Inferior parietal cortex (tissue), 1 donor: Measurements from ENCODE around the gene SLCO4A1.

Experiments used
- DNase-seq: peaks from one replicate; pipeline ENCODE4 v3.0.0-alpha.2; 2016; ENCODE audit errors: extremely low spot score

SLCO4A1 gene

DNA sequence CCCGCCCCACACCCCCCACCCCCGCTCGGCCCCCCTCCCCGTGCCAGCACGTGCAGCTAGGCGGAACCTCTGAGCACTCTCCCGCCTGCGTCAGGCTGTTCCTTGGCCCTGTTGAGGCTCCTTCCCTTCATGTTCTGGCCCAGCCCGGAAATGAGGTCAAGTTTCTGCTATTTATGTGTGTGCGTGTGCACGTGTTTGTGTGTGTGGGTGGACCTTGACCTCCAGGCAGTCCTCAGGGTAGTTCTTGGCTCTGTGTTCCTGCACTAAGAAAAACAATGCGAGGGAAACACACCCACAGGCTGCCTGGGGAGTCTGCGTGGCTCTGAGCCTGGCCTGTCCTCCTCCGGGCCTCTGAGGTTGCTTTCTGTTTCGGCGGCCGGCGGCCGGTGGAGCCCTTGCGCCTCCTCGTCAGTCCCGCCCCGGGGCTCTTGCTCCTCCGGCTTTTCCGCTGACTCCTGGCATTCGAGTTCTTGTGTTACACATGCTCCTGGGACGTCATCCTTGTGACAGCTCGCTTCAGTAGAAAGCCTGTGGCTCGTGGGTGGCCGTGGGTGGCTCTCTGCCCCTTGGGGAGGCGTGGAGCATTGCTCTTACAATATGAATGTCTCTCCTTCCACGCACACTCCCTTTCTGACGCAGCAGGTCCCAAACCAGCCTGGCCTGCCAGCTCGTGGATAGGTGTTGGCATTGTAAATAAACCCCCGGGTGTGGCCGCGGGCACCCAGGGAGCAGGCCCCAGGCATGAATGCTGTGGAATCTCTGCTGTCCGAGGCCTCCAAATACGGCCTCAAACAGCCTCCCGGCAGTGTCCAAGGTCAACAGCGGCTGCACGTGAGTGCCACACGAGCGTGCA lies 10.0 kb downstream of the SLCO4A1 start:
- peak; percentile 28 for DNase-seq

DNA sequence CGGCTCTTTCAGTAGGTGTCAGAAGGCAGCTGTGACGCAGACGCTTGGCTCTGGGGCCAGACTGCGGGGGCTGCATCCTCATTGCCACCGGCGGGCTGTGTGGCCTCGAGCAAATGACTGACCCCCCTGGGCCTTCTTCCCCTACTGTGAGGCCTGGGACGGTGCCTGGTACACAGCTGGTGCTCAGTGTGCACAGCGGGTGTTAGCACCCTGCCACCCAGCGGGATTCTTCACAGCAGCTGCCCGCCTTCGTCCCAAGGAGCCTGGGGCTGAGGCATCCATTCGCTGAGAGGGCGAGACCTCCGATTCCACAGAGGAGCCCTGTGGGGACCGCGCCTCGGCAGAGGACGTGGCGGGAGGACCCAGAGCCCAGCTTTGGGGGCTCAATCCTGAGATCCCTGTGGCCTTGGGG lies 10.6 kb downstream of the SLCO4A1 start:
- DNase-seq, result no peak

DNA sequence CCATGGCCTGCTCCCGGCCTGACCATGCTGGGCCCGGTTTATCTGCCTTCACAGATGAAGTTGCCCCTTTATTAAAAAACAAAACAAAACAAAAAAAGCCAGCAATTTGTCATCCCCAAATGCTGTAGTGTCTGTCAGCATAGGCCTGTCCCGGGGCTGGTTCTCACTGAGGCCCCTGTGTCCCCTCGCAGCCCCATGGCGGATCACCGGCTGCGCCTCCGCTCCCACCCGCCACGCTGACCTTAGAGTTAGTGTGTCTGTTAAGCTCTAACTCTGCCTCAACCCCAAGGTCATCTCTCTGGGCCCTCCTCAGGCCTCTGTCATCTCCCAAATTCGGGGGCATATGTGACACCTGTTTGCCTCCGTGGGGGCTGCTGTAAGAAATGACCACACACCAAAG lies 11.1 kb downstream of the SLCO4A1 start:
- DNase-seq, result no peak

DNA sequence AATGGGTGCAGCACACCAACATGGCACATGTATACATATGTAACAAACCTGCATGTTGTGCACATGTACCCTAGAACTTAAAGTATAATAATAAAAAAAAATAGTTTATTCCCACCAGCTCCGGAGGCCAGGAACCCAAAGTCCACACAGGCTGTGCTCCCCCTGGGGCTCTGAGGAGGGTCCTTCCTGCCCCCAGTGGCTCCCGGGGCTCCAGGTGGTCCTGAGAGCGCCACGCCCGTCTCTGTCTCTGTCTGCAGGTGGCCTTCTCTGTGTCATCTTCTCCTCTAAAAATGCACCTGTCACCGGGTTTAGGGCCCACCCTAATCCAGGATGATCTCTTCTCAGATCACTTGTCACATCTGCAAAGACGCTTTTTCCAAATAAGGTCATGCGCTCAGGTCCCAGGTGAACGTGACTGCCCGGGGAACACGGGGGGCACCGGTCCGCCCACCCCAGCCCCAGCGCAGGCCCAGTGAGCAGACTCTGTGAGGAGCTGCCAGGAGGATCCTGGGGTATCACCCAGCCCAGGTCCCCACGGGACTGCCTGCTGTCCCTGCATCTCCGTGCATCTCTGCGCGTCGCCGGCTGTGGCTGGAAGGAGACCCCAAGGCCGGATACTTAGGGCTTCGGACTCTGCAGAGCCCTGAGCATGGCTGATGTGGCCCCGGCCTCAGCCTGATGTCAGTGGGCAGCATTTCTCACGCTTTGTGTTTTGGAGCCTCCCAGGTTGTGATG lies 11.8 kb downstream of the SLCO4A1 start:
- DNase-seq, result no peak

DNA sequence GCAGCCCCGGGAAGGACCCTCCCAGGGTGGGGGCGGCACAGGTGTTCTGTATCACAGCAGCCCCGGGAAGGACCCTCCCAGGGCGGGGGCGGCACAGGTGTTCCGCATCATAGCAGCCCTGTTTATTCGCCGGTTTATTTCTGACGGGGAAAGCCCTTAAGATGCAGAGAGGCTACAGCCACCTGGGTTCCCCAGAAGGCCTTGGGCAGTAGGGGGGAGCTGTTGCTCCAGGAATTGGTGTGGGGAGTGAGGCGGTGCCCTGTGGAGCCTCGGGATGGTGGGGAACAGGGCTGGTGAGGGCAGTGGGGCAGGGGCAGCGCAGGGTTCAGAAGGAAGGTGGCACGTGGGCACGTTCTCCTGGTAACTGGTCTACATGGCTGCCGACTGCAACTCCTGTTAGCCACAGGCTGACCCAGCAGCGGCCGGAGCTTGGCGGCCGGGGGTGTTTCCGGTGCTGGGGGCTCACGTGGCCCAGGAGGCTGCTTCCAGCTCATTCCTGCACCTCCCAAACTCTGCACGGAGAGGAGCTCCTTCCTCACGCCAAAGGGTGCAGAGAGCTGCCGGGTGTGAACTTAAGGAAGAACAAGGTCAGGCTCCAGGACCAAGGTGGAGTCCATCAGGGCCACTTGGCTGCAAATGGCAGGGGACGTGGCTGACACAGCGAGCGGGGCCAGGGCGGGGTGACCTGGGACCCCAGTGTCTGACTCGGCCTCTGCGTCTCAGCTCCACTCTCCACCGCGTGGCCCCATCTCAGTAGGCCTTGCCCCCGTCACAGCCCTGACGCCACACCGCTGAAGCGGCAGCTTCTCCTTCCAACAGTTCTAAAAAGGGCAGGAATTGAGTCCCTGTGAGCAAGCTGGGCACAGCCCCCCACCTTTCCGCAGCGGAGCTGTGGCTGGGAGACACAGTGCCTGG lies 13.2 kb downstream of the SLCO4A1 start:
- DNase-seq, result no peak

DNA sequence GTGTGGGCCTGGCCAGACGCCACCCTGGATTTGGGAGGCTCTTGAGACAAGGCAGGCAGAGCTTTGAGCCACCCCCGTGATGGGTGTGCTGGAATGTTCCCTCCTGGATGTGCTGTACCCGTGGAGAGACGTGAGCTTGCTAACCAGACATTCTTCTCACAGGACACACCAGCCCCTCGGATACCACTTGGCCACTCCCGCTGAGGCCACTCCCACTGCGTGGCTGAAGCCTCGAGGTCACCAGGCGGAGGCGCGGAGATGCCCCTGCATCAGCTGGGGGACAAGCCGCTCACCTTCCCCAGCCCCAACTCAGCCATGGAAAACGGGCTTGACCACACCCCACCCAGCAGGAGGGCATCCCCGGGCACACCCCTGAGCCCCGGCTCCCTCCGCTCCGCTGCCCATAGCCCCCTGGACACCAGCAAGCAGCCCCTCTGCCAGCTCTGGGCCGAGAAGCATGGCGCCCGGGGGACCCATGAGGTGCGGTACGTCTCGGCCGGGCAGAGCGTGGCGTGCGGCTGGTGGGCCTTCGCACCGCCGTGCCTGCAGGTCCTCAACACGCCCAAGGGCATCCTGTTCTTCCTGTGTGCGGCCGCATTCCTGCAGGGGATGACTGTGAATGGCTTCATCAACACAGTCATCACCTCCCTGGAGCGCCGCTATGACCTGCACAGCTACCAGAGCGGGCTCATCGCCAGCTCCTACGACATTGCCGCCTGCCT lies 14.1 kb downstream of the SLCO4A1 start:
- DNase-seq, result no peak

DNA sequence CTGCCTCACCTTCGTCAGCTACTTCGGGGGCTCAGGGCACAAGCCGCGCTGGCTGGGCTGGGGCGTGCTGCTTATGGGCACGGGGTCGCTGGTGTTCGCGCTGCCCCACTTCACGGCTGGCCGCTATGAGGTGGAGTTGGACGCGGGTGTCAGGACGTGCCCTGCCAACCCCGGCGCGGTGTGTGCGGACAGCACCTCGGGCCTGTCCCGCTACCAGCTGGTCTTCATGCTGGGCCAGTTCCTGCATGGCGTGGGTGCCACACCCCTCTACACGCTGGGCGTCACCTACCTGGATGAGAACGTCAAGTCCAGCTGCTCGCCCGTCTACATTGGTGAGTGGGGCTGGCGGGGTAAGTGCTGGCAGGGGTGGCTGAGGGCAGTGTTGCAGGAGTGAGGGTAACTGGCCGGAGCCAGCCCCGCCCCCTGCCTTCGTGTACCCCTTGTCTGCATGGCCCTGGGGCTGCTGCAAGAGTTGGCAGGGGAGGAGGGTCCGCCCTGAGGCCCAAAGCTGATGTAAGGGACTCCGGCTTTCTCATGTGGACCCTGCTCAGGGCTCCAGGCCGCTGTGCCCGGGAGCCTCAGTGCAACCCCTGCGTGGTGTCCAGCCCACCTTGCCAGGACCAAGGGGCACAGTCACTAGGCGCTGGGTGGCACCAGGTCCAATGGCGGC lies 14.8 kb downstream of the SLCO4A1 start:
- no peak for DNase-seq

DNA sequence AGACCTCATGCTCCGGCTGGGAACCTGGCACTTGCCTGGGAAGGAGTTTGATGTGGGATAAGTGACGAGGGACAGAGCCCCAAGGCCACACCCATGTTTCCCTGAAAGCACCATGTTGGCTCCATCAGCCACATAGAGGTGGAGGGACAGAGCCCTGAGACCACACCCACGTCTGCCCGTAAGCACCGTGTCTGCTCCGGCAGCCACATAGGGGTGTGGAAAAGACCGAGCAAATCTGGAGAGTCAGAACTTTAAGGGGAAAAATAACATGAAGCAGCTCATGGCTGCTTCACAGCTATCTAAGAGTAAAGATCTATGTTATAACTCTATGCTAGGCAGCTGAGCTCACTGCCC lies 15.3 kb downstream of the SLCO4A1 start:
- DNase-seq, result no peak

DNA sequence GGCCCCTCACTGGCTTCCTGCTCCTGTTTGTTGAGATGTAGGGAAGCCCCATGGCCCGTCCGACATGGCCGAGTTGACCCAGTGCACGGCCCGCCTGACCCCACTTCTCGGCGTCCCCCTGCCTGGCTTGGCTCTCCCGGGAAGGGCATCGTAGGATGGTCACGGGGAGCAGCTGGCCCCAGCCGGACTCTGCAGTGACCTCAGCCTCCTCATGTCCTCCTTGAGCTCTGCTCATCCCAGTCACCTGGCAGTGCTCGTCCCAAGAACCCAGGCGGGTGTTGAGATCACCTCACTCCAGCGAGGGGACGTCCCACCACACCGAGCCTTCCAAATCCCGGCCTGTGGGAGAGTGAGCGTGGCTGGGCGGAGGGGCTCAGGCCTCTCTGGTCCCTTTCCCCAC lies 15.7 kb downstream of the SLCO4A1 start:
- no peak for DNase-seq

DNA sequence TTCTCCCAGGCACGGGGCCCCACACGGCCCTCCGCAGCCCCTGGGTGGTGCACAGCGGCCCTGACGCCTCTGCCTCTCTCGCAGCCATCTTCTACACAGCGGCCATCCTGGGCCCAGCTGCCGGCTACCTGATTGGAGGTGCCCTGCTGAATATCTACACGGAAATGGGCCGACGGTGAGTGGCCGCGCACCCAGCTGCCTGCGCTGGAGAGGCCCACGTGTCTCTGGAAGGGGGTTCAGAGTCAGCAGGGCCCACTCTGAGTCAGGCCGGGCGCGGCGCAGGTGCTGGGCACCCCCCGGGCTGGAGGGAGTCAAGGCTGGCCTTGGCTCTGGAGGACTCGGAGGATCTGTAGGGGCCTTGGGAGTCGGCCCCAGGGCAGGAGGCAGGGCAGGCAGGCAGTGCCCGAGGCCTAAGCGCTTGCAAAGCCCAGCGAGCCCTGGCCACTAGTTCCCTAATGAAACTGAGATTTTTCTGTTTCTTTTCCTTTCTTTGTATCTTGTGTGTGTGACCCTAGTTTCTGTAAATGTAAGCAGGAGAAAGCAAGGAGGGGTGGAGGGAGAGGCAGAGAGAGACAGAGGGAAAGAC lies 16.4 kb downstream of the SLCO4A1 start:
- DNase-seq, result no peak

DNA sequence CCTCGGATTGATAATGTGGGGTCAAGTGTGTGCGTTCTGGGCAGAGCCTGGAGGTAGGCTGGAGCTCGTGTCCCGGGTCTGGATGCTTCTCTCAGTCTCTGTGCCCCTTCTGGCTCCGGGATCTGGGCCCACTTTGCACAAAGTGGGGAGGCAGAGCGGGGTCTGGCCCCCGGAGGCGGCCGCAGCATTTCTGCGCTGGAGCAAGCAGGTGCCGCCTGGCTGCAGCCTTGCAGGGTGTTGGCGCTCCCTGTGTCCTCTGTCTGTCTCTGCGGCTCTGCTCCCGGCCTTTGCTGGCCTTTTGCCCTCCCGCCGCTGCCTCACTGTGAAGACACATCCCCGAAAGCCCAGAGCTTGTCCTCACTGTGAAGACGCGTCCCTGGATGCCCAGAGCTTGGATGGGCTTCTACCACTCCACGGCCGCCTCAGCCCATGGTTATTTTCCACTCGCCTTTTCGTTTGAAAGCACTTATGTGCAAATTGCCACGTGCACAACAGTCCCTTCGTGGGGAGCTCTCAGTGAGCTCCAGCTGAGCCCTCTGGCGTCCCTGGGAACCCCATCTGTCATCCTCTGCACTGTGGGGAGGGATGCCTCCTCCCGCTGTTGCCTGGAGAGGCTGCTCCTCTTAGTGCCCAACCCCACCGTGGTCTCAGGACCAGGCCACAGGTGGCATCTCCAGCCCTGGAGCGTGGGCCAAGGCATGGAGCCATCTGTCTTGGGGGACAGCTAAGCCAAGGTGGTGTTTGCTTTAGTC lies 17.4 kb downstream of the SLCO4A1 start:
- no peak for DNase-seq

DNA sequence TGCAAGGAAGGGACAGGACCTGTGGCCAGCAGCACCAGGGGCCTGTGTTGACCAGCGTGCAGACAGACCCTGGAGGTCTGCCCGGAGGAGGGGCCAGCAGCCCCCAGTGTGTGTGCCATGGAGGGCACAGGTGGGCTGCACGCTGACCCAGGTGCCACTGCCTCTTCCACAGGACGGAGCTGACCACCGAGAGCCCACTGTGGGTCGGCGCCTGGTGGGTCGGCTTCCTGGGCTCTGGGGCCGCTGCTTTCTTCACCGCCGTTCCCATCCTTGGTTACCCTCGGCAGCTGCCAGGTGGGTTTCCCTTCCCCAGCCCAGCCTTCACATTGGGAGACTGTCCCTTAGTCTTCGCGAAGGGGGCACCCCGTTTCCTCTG lies 17.9 kb downstream of the SLCO4A1 start:
- no peak for DNase-seq

DNA sequence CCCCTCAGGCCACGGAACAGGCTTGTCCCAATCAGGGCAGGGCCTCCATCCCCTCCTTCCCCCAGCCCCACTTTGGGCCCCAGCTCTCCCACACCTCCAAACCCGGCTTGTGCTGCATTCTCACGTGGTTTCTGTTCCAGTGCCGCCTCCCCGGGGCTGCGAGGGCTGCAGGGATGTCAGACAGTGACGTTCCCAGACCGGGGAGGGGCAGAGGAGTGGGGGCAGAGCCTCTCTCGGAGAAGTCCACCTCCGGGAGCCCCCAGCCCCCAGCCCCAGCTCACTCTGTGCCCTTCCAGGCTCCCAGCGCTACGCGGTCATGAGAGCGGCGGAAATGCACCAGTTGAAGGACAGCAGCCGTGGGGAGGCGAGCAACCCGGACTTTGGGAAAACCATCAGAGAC lies 18.5 kb downstream of the SLCO4A1 start:
- DNase-seq, result no peak

DNA sequence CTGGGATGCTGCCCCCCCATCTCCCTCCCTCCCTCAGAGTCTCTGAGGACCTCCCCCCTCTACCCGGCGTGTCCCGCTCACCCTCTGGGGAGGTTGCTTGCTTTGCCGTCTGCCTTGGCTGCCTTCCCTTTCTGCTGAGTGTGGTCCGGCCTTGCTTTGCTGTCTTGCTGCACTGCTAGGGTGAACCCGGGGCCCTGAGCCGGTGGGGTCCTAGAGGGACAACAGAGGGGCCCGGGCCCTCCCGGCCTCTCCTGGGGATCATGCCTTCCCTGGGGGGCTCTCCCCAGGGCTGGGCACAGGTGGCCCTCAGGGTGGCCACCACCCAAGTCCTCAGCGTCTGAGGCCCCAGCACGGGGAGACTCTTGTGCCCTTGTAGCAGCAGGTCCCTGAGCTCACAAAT lies 19.3 kb downstream of the SLCO4A1 start:
- DNase-seq, result no peak

DNA sequence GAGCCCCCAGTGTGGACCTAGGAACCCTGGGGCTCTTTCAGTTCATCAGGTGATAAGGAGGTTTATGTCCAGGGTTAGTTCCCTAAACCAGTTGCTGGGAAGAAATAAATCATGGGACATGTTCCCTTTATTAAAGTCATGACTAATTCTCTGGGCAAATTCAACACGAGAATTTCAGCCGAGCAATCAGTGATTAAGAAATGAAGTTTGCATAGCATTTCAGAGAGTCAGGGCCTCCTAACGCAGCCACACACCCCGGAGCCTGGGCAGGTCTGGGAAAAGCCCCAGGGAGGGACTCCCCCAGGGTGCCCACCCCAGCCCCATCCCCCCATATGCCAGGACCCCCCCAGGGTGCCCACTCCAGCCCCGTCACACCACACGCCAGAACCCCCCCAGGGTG lies 20.1 kb downstream of the SLCO4A1 start:
- DNase-seq, result no peak

DNA sequence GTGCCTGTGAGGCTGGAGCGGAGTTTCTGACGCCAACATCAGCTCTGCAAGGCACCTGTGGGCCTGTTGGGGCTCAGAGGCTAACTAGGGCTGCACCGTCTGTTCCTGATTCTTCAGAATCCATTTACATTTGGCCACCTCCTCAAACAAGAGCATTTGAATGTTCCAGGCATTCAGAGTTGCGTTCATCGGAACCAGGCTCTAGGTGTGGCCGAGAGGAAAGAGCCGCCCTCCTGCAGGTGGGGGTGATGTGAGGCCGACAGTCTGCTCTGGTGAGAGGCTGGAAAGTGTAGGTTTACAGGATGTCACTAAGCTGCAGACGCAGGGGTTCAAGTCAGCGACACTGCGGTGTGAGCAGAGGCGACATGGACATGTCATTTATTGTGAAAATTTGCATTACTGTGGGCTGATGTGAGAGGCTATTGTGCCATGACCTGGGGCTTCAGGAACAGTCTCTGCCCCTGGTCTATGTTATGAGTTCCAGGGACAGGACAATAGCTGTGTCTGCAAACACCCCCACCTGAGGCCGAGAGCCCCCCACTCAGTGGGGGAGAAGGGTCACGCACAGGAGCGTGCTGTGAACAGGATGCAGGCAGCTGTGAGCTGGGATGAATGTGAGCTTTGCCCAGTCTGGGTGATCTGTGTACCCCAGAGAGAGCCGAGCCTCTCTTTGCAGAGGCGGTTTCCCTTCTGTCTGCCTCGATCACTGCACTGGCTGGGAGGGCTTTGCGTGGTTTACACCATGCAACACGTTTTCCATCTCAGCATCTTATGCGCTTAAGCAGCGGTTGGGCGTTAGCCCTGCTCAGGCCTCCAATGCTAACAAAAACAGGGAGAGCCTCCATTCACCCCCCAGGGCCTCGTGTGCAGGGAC lies 21.1 kb downstream of the SLCO4A1 start:
- no peak for DNase-seq

DNA sequence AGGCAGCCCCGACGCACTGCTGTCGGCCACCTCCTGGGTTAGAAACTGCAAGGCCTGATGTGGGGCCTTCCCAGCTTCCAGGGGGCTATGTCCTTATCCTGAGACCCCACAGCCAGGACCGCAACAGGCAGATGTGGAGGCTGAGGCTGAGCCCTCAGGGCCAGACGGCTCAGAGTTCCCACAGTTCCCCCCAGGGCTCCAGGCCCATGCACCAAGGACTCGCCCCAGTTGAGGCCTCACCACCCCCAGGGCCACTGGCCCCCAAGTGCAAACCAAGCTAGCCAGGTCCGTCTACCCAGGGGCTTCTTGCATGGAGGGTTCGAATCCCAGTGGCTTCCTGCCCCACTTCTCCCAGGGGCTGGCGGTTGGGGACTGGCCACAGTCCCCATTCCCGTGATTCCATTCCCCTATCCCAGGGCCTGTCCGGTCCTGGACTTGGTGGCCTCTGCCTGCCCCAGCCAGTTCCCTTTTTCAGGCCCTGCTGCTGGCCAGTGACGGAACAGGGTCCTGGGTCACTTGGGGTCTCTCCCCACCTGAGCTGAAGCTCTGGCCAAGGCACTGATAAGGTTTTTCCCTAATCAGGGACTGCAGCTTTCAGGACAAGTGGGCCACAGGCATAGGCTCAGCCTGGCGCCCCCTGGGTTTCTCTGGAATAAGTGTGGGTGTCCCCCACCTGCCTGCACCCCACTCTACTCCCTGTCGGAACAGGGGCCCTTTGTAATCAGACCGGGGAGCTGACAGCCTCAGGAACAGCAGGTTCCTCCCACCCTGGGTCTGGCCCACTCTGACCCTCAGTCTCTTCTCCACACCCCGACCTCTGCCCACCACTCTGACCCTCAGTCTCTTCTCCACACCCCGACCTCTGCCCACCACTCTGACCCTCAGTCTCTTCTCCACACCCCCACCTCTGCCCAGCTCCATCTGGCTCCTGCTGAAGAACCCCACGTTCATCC lies 22.0 kb downstream of the SLCO4A1 start:
- DNase-seq, result no peak
